Thyroid gland (tissue), 4 donors: ENCODE data around the gene NUSAP1. TPM values are rescaled to one million over a fixed set of nuclear protein-coding genes. Genes with fewer than 3 reads are reported as not detected.
A peak's percentile ranks its signal among the peaks of the same experiment; 100 is the strongest.

ENCODE experiments used
- DNase-seq, 2 donors: peaks; one replicate each; pipeline ENCODE4 v3.0.0-alpha.2; 2019
- H3K27ac ChIP-seq, 3 donors: fragments of 200-600 bp; sonication (generic); 1 replicate in 2 of 3; 2 replicates in 1 of 3; pipeline ENCODE4 v1.5.1; 2016 to 2019; ENCODE audit warnings: mild to moderate bottlenecking in 1 of 3, moderate library complexity in 1 of 3
- H3K27me3 ChIP-seq: fragments of 200-600 bp; sonication (generic); one replicate; pipeline ENCODE4 v1.5.1; 2019
- H3K36me3 ChIP-seq, 2 donors: fragments of 200-600 bp; sonication (generic); one replicate each; pipeline ENCODE4 v1.5.1; 2016 to 2019
- H3K4me1 ChIP-seq, 2 donors: fragments of 200-600 bp; sonication (generic); one replicate each; pipeline ENCODE4 v1.5.1; 2017 to 2019
- H3K4me3 ChIP-seq, 3 donors: fragments of 200-600 bp; sonication (generic); replicated peaks in 1 of 3; 1 replicate in 2 of 3; 2 replicates in 1 of 3; pipeline ENCODE4 v1.5.1; 2016; ENCODE audit warnings: mild to moderate bottlenecking in 1 of 3
- H3K9me3 ChIP-seq: fragments of 200-600 bp; sonication (generic); one replicate; pipeline ENCODE4 v1.5.1; 2017
- CTCF ChIP-seq, 6 experiments: fragments of 200-600 bp in 3 of 6; fragments of 450-650 bp in 3 of 6; sonication (generic) in 3 of 6; IDR thresholded peaks; one replicate each; pipeline ENCODE4 v1.5.1; 2016 to 2019; ENCODE audit warnings: antibody characterized with exemption in 6 of 6, mild to moderate bottlenecking in 2 of 6, inconsistent platforms in 1 of 6, moderate library complexity in 1 of 6
- POLR2A ChIP-seq, 2 donors: fragments of 450-650 bp; IDR thresholded peaks; one replicate each; pipeline ENCODE4 v1.6.1; 2017; ENCODE audit warnings: antibody characterized with exemption in 2 of 2, mild to moderate bottlenecking in 2 of 2, moderate library complexity in 1 of 2
- WGBS, 2 donors: methylation state at CpG; one replicate each; pipeline ENCODE4 v1.1.5; 2017; 5-methylcytosine and 5-hydroxymethylcytosine counted together
- intact Hi-C: fragments of 100-400 bp; cut with DNase I; formaldehyde crosslinking; loops from one replicate; pipeline ENCODE4 v1.15.1; 2023
- total RNA-seq, 4 donors: library from RNA; depleted of rRNA; stranded (reverse); fragments of >200 nt; gene quantifications; one replicate each; pipeline ENCODE4 v1.2.3, GENCODE V29; 2016

The NUSAP1 gene
- total RNA-seq, 4 donors from 2014 or later, result 0.89 to 8.1 (median 1.6) TPM

- H3K27me3 ChIP-seq, result no peaks in the 10 kb centered on the region
- H3K27ac ChIP-seq, result no peak overlapping the region
- peaks cover 6 to 17% of the 10 kb centered on the region in 2 donors for H3K4me1 ChIP-seq
- WGBS, 2 donors, result 1 to 2% methylated on average over 10 to 26 of the region's 26 CpGs
- H3K36me3 ChIP-seq, result no peaks in the 10 kb centered on the region
- TF ChIP-seq CTCF (IDR thresholded peaks at IDR 0.05) (no peak), POLR2A (IDR thresholded peaks at IDR 0.05) (no peak)
- DNase-seq, result no peak
- no peaks in the 10 kb centered on the region for H3K9me3 ChIP-seq
- H3K4me3 ChIP-seq, result peak overlapping the region; percentile 27 to 89 (median 42)
- intact Hi-C loops, result loop anchor here (5.0 to 10.0 kb wide), 2 partner anchors 46 to 98 kb away; partner anchors contain the start of genes CHP1 and EXD1
Observed at GRCh38 chr15:41333026-41333562, 413 bp downstream of the NUSAP1 start.

DNA sequence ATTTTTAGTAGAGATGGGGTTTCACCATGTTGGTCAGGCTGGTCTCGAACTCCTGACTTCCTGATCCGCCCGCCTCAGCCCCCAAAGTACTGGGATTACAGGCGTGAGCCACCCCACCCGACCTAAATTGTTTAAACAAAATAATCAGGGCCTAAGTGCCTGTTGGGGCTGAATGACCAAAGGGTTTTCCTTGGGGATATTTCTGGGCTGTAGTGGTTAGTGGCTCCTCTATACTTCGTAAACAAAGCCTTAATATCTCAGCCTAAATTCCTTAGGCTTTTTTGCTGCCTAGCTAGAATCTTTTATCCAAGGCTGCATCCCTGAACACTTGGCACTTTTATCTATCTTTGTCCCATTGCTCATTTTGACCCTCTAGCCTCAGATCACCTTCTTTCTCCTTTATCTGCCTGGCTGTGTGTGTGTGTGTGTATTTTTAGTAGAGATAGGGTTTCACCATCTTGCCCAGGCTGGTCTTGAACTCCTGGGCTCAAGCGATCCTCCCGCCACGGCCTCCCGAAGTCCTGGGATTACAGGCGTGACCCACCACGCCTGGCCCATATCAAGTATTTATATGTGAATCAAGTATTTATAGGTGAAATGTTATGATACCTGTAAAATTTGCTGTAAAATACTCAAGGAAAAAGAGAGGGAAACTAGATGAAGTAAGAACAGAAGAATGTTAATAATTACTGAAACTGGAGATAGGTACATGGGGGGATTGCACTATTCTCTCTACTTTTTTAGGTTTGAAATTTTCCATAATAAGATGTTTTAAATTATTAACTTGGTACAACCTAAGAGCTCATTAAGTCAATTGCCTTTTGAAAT lies 1.8 kb downstream of the NUSAP1 start:
- Histone ChIP-seq H3K4me3 (no peak overlapping the region), H3K27me3 (no peaks in the 10 kb centered on the region), H3K36me3 (no peaks in the 10 kb centered on the region), H3K4me1 (peaks cover 6 to 17% of the 10 kb centered on the region in 2 donors), H3K27ac (no peak overlapping the region), H3K9me3 (no peaks in the 10 kb centered on the region)
- intact Hi-C loops, result loop anchor here (5.0 to 10.0 kb wide), 2 partner anchors 47 to 100 kb away; partner anchors contain the start of genes CHP1 and EXD1
- TF ChIP-seq CTCF (IDR thresholded peaks at IDR 0.05), result no peak
- TF ChIP-seq POLR2A (IDR thresholded peaks at IDR 0.05), result no peak
- DNase-seq, result no peak
- WGBS, 2 donors, result 84 to 90% methylated on average over 12 of the region's 12 CpGs

DNA sequence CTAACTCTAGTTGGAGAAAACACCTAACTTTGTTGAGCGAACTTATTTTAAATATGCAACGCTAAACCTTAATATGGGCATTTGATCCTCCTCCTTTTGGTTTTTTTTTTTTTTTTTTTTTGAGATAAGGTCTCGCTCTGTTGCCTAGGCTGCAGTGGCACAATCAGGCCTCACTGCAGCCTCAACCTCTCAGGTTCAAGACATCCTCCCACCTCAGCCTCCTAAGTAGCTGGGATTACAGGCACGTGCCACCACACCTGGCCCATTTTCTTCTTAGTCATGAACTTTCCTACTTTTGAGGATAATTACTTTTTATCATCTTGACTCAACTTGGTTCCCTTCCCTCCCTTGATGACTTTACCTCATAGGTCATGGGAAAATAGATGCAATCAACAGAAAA lies 3.9 kb downstream of the NUSAP1 start:
- Histone ChIP-seq H3K9me3 (no peaks in the 10 kb centered on the region), H3K27ac (no peak overlapping the region), H3K4me3 (no peak overlapping the region), H3K27me3 (no peaks in the 10 kb centered on the region), H3K4me1 (peaks cover 3 to 15% of the 10 kb centered on the region in 2 donors), H3K36me3 (no peaks in the 10 kb centered on the region)
- TF ChIP-seq POLR2A (IDR thresholded peaks at IDR 0.05) (no peak), CTCF (IDR thresholded peaks at IDR 0.05) (no peak)
- WGBS, 2 donors, result 96 to 97% methylated on average over 4 of the region's 4 CpGs
- intact Hi-C loops, result loop anchor here (10.0 kb wide), 1 partner anchor 102 kb away; the partner anchor contains the start of genes CHP1 and EXD1
- DNase-seq, result no peak

DNA sequence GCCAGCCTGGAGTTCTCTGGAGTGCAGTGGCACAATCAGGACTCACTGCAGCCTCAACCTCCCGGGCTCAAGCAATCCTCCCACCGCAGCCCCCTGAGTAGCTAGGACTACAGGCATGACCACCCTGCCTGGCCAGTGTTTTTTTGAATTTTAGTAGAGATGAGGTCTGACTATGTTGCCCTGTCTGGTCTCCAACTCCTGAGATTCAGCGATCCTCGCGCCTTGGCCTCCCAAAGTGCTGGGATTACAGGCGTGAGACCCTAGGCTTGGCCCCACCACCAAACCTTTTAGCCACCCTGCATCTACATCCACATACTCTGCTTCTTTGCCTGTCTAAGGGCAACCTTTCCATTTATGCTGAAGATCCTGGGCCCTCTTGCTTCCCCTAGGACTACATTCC lies 4.4 kb downstream of the NUSAP1 start:
- Histone ChIP-seq H3K9me3 (no peaks in the 10 kb centered on the region), H3K36me3 (no peaks in the 10 kb centered on the region), H3K4me3 (no peak overlapping the region), H3K4me1 (peaks cover 0 to 11% of the 10 kb centered on the region in 2 donors), H3K27me3 (no peaks in the 10 kb centered on the region), H3K27ac (no peak overlapping the region)
- intact Hi-C loops, result loop anchor here (10.0 kb wide), 1 partner anchor 102 kb away; the partner anchor contains the start of genes CHP1 and EXD1
- no peak for DNase-seq
- TF ChIP-seq CTCF (IDR thresholded peaks at IDR 0.05), result no peak
- TF ChIP-seq POLR2A (IDR thresholded peaks at IDR 0.05), result no peak
- WGBS, 2 donors, result 96 to 98% methylated on average over 6 of the region's 6 CpGs
